H9 (cell line): ENCODE data around the gene BPIFB3. TPM values are rescaled to one million over a fixed set of nuclear protein-coding genes. Genes with fewer than 3 reads are reported as not detected.

Experiments used
- DNase-seq: peaks from one replicate; pipeline ENCODE4 v3.0.0-alpha.2; 2017
- H2AFZ ChIP-seq: one replicate; pipeline ENCODE4 v1.6.1; 2013; ENCODE audit warnings: mild to moderate bottlenecking, low read length, control low read depth, moderate library complexity
- H2AK5ac ChIP-seq: 2 replicates; pipeline ENCODE4 v1.6.1; 2013; ENCODE audit warnings: low read length, control low read depth, mixed read lengths; ENCODE audit not compliant: insufficient read length
- H2BK120ac ChIP-seq: one replicate; pipeline ENCODE4 v1.6.1; 2013; ENCODE audit warnings: low read depth, mild to moderate bottlenecking, low read length, control low read depth, inconsistent platforms; ENCODE audit not compliant: poor library complexity, severe bottlenecking
- H2BK12ac ChIP-seq: 2 replicates; pipeline ENCODE4 v1.6.1; 2013; ENCODE audit warnings: low read length, control low read depth, mixed read lengths, low read depth; ENCODE audit not compliant: insufficient read length
- H2BK15ac ChIP-seq: 2 replicates; pipeline ENCODE4 v1.6.1; 2013; ENCODE audit warnings: low read depth, low read length, control low read depth
- H2BK20ac ChIP-seq: one replicate; pipeline ENCODE4 v1.6.1; 2013; ENCODE audit warnings: low read depth, mild to moderate bottlenecking, low read length, control low read depth, inconsistent platforms; ENCODE audit not compliant: poor library complexity, severe bottlenecking
- H2BK5ac ChIP-seq: 2 replicates; pipeline ENCODE4 v1.6.1; 2013; ENCODE audit warnings: low read length, control low read depth, mixed read lengths; ENCODE audit not compliant: insufficient read length
- H3K14ac ChIP-seq: 2 replicates; pipeline ENCODE4 v1.6.1; 2013; ENCODE audit warnings: low read length, control low read depth; ENCODE audit not compliant: insufficient read depth
- H3K18ac ChIP-seq: 2 replicates; pipeline ENCODE4 v1.6.1; 2013; ENCODE audit warnings: low read depth, mild to moderate bottlenecking, mixed read lengths, low read length, control low read depth; ENCODE audit not compliant: insufficient read length
- H3K23ac ChIP-seq: 2 replicates; pipeline ENCODE4 v1.6.1; 2013; ENCODE audit warnings: low read length, control low read depth, mixed read lengths, low read depth; ENCODE audit not compliant: insufficient read length
- H3K23me2 ChIP-seq: 2 replicates; pipeline ENCODE4 v1.6.1; 2013; ENCODE audit warnings: low read depth, mild to moderate bottlenecking, mixed read lengths, low read length, control low read depth; ENCODE audit not compliant: insufficient read length, poor library complexity, severe bottlenecking
- H3K27ac ChIP-seq: 2 replicates; pipeline ENCODE4 v1.5.1; 2013; ENCODE audit warnings: low read length, control low read depth, mixed read lengths, low read depth; ENCODE audit not compliant: insufficient read length
- H3K27me3 ChIP-seq: 2 replicates; pipeline ENCODE4 v1.6.1; 2013; ENCODE audit warnings: low read length, control low read depth, inconsistent platforms; ENCODE audit not compliant: insufficient read depth
- H3K4ac ChIP-seq: 2 replicates; pipeline ENCODE4 v1.6.1; 2013; ENCODE audit warnings: low read depth, mild to moderate bottlenecking, control low read depth, inconsistent platforms, low read length, moderate library complexity
- H3K4me1 ChIP-seq: 2 replicates; pipeline ENCODE4 v1.6.1; 2013; ENCODE audit warnings: low read length, control low read depth, inconsistent platforms; ENCODE audit not compliant: insufficient read depth
- H3K4me2 ChIP-seq: 2 replicates; pipeline ENCODE4 v1.6.1; 2013; ENCODE audit warnings: low read length, control low read depth, mixed read lengths; ENCODE audit not compliant: insufficient read length, insufficient read depth
- H3K56ac ChIP-seq: 2 replicates; pipeline ENCODE4 v1.6.1; 2013; ENCODE audit warnings: low read depth, mild to moderate bottlenecking, mixed read lengths, low read length, control low read depth; ENCODE audit not compliant: insufficient read length
- H3K79me1 ChIP-seq: 2 replicates; pipeline ENCODE4 v1.6.1; 2013; ENCODE audit warnings: low read depth, mild to moderate bottlenecking, moderate library complexity, low read length, control low read depth, inconsistent platforms; ENCODE audit not compliant: insufficient read depth, poor library complexity, severe bottlenecking
- H3K79me2 ChIP-seq: 2 replicates; pipeline ENCODE4 v1.6.1; 2013; ENCODE audit warnings: low read length, control low read depth, inconsistent platforms; ENCODE audit not compliant: insufficient read depth
- H3K9ac ChIP-seq: 2 replicates; pipeline ENCODE4 v1.6.1; 2013; ENCODE audit warnings: low read length, control low read depth, mixed read lengths; ENCODE audit not compliant: insufficient read length; ENCODE audit errors: extremely low read depth
- H3K9me3 ChIP-seq: one replicate; pipeline ENCODE4 v1.6.1; 2013; ENCODE audit warnings: low read depth, low read length, inconsistent platforms; ENCODE audit not compliant: control insufficient read depth
- H3T11ph ChIP-seq: one replicate; pipeline ENCODE4 v1.6.1; 2013; ENCODE audit warnings: mild to moderate bottlenecking, low read length, control low read depth, inconsistent platforms
- H4K20me1 ChIP-seq: one replicate; pipeline ENCODE4 v1.6.1; 2013; ENCODE audit not compliant: control insufficient read depth, insufficient read length, insufficient read depth
- H4K5ac ChIP-seq: 2 replicates; pipeline ENCODE4 v1.6.1; 2013; ENCODE audit warnings: low read depth, mild to moderate bottlenecking, mixed read lengths, low read length, control low read depth; ENCODE audit not compliant: insufficient read length
- H4K8ac ChIP-seq: replicated peaks from 2 replicates; pipeline ENCODE4 v1.6.1; 2013; ENCODE audit warnings: low read length, control low read depth, mixed read lengths, low read depth; ENCODE audit not compliant: insufficient read length
- H4K91ac ChIP-seq: 2 replicates; pipeline ENCODE4 v1.6.1; 2013; ENCODE audit warnings: low read depth, mild to moderate bottlenecking, moderate library complexity, mixed read lengths, low read length, control low read depth; ENCODE audit not compliant: insufficient read length
- H3K27ac Mint-ChIP-seq, 3 experiments: 2 replicates in 2 of 3; 3 replicates in 1 of 3; pipeline ENCODE4 v1.8.0; 2020 to 2021; ENCODE audit warnings: mixed read lengths in 3 of 3, mild to moderate bottlenecking in 1 of 3, moderate library complexity in 1 of 3
- H3K27me3 Mint-ChIP-seq: 2 replicates; pipeline ENCODE4 v1.8.0; 2021; ENCODE audit warnings: low read depth, mild to moderate bottlenecking, moderate library complexity, mixed read lengths
- H3K36me3 Mint-ChIP-seq, 3 experiments: 2 replicates in 2 of 3; 3 replicates in 1 of 3; pipeline ENCODE4 v1.8.0; 2020 to 2021; ENCODE audit warnings: low read depth in 3 of 3, mixed read lengths in 3 of 3; ENCODE audit not compliant: insufficient read depth in 1 of 3
- H3K4me1 Mint-ChIP-seq, 2 experiments: 2 replicates each; pipeline ENCODE4 v1.8.0; 2020; ENCODE audit warnings: mixed read lengths in 2 of 2
- H3K4me3 Mint-ChIP-seq, 2 experiments: 2 replicates in 1 of 2; 3 replicates in 1 of 2; pipeline ENCODE4 v1.8.0; 2020 to 2021; ENCODE audit warnings: mild to moderate bottlenecking in 2 of 2, mixed read lengths in 2 of 2, moderate library complexity in 1 of 2
- H3K9me3 Mint-ChIP-seq, 2 experiments: 2 replicates in 1 of 2; 3 replicates in 1 of 2; pipeline ENCODE4 v1.8.0; 2020; ENCODE audit warnings: mild to moderate bottlenecking in 2 of 2, mixed read lengths in 2 of 2, moderate library complexity in 1 of 2
- CTCF ChIP-seq: fragments of 200-600 bp; sonication (generic); conservative IDR thresholded peaks from 3 replicates; pipeline ENCODE4 v1.8.0; 2021; ENCODE audit warnings: antibody characterized with exemption, mild to moderate bottlenecking
- WGBS: extraction: QIAGEN DNeasy Blood & Tissue Kit; methylation state at CpG from one replicate; pipeline ENCODE4 v1.1.7; 2013; ENCODE audit warnings: missing lambda C conversion rate, low lambda C conversion rate, mixed read lengths; ENCODE audit not compliant: insufficient read length; ENCODE audit errors: extremely low coverage; 5-methylcytosine and 5-hydroxymethylcytosine counted together
- total RNA-seq: library from RNA; stranded (reverse); gene quantifications from 2 replicates; pipeline ENCODE4 v1.2.1, GENCODE V29; 2021

BPIFB3 gene
- total RNA-seq, 1 experiment from 2014 or later, result not detected

GRCh38 chr20:33007376-33008335, 46.0 kb upstream of the BPIFB3 start, which contains the start of gene BPIFB2:
TSS of gene BPIFB2 (plus strand) at chr20:33007704. CDS start at chr20:33008575, 871 bp downstream.
- H3K4me3 Mint-ChIP-seq, result no peak within 1 kb of the TSS
- no peaks in the 10 kb centered on the region for H3K23me2 ChIP-seq

More at GRCh38 chr20:33007376-33008335, 46.0 kb upstream of the BPIFB3 start, which contains the start of gene BPIFB2:
- no peak within 1 kb of the TSS for H3T11ph ChIP-seq
- H3K9me3 Mint-ChIP-seq, result peaks cover 5% of the 10 kb centered on the region in 2 experiments; a peak in 3 of 5 replicates
- H4K8ac ChIP-seq, result no peak within 1 kb of the TSS
- H2AK5ac ChIP-seq, result no peak within 1 kb of the TSS
- H2AFZ ChIP-seq, result no peak within 1 kb of the TSS
- no peaks in the 10 kb centered on the region for H3K4me1 ChIP-seq
- no peak within 1 kb of the TSS for H4K91ac ChIP-seq
- H2BK120ac ChIP-seq, result no peak within 1 kb of the TSS
- H3K56ac ChIP-seq, result no peak within 1 kb of the TSS
- TF ChIP-seq CTCF, result no peak
- H3K27me3 ChIP-seq, result no peaks in the 10 kb centered on the region
- H3K4me1 Mint-ChIP-seq, result no peaks in the 10 kb centered on the region
- no peaks in the 10 kb centered on the region for H3K79me2 ChIP-seq
- no peak within 1 kb of the TSS for H3K18ac ChIP-seq
- H3K27me3 Mint-ChIP-seq, result peaks cover 2% of the 10 kb centered on the region
- DNase-seq, result no peak
- no CpG with 5 or more reads among the region's 11 CpGs for WGBS
- no peak within 1 kb of the TSS for H2BK5ac ChIP-seq
- H4K20me1 ChIP-seq, result no peaks in the 10 kb centered on the region
- no peak within 1 kb of the TSS for H3K4ac ChIP-seq
- no peak within 1 kb of the TSS for H2BK20ac ChIP-seq
- H3K9ac ChIP-seq, result no peak within 1 kb of the TSS
- no peak within 1 kb of the TSS for H2BK12ac ChIP-seq
- H3K4me2 ChIP-seq, result no peak within 1 kb of the TSS
- no peaks in the 10 kb centered on the region for H3K79me1 ChIP-seq
- no peak within 1 kb of the TSS for H3K27ac ChIP-seq
- H3K9me3 ChIP-seq, result no peaks in the 10 kb centered on the region
- no peak within 1 kb of the TSS for H3K23ac ChIP-seq
- no peak within 1 kb of the TSS for H4K5ac ChIP-seq
- H3K27ac Mint-ChIP-seq, result no peak within 1 kb of the TSS; a peak in 1 of 7 replicates
- peaks cover 0 to 4% (median 0%) of the 10 kb centered on the region in 3 experiments; a peak in 3 of 7 replicates for H3K36me3 Mint-ChIP-seq
- H3K14ac ChIP-seq, result no peak within 1 kb of the TSS
- H2BK15ac ChIP-seq, result no peak within 1 kb of the TSS
